NCI-H2171 treated with DMSO at 0.1 percent for 48 hours (cell line): ENCODE results near the gene SRP68.

ENCODE experiments used
- DNase-seq: peaks from one replicate; lab custom pipeline; 2025; lab: John Stamatoyannopoulos, UW

SRP68 gene

DNA sequence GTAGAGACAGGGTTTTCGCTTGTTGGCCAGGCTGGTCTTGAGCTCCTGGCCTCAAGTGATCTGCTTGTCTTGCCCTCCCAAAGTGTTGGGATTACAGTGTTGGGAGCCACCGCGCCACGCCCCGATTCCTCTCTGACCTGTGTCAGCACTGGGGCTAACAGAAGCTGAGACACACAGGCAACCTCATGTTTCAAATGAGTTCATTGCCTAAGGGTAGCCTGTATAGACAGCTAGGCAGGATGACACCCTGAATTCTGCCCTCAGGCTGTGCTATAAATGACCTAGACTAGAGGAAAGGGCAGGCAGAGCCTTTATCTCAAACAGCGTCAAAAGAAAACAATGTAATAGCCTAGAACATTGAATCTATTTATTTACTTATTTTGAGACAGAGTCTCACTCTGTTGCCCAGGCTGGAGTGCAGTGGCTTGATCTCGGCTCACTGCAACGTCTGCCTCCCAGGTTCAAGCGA, 74.0 kb downstream of the SRP68 start:
- DNase-seq, result no peak

GRCh38 chr17:75996665-75997590, 75.4 kb downstream of the SRP68 start:
- no peak for DNase-seq

GRCh38 chr17:75995385-75995925, 76.9 kb downstream of the SRP68 start:
- DNase-seq, result no peak

- no peak for DNase-seq
These were observed 77.4 kb downstream of the SRP68 start for GRCh38 chr17:75994802-75995370.

DNA sequence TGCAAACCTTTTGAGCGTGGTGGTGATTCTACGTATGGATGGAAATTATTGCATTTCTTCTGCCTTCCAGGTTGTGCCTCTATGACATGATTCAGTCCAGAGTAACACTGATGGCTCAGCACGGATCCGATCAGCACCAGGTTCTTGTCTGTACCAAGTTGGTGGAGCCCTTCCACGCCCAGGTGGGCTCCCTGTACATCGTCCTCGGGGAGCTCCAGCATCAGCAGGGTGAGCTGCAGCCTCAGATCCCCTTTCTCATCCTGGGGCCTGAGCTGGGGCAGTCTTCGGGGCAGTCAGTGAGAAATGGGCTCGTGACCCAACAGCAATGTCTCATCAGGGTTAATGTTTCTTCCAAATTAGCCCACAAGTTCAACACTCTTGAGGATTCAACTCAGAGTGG, 80.9 kb downstream of the SRP68 start:
- DNase-seq, result no peak
